ENCODE results near the gene WNT7B. TPM values are rescaled to one million over a fixed set of nuclear protein-coding genes. Genes with fewer than 3 reads are reported as not detected.

WNT7B gene
- total RNA-seq, 1 experiment from 2014 or later: 0.33 TPM

GRCh38 chr22:45903355-45904135 is 73.4 kb downstream of the WNT7B start (continued):
- TF ChIP-seq, protein P1, sequence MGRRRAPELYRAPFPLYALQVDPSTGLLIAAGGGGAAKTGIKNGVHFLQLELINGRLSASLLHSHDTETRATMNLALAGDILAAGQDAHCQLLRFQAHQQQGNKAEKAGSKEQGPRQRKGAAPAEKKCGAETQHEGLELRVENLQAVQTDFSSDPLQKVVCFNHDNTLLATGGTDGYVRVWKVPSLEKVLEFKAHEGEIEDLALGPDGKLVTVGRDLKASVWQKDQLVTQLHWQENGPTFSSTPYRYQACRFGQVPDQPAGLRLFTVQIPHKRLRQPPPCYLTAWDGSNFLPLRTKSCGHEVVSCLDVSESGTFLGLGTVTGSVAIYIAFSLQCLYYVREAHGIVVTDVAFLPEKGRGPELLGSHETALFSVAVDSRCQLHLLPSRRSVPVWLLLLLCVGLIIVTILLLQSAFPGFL (CRISPR knock-in tag; IDR thresholded peaks at IDR 0.05; ENCODE audit: borderline replicate concordance): no peak

DNA sequence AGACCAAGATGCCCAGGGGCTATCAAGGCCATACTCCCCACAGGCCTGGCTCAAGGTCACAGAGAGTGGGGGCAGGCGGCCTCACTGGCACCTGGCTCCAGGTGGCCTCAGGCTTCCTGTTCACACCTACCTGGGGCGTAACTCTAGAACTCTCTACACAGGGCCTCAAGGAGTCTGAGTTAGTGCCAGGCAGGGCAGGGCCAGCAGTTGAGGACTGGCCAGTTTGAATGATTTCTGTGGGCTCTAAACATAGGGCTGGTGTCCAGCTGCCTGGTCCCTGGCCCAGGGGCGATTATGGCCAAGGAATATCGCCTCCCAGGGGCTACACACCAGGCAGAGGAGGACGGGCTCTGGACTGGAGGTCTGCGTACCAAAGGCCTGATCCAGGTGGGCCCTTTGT is 79.2 kb downstream of the WNT7B start:
- no peak overlapping the region for H3K4me3 Mint-ChIP-seq
- ATAC-seq (no peak), DNase-seq (ENCODE audit: low spot score) (no peak)
- peaks cover 14% of the 10 kb centered on the region for H3K4me1 Mint-ChIP-seq
- ChIA-PET POLR2A (no interaction called here), CTCF (interaction anchor here (1.1 to 2.5 kb wide), 2 partner anchors 33 to 34 kb away, joined by 3 to 25 read pairs; no protein-coding TSS in a partner anchor)
- H3K36me3 Mint-ChIP-seq: no peaks in the 10 kb centered on the region
- peaks cover 6% of the 10 kb centered on the region; the same call in 1 of the 2 replicates for H3K9me3 Mint-ChIP-seq
- no peaks in the 10 kb centered on the region; the same call in 1 of the 2 replicates for H3K27me3 Mint-ChIP-seq (ENCODE audit: low read depth)
- no peak overlapping the region for H3K27ac Mint-ChIP-seq
- TF ChIP-seq HMGXB4 (CRISPR knock-in tag; IDR thresholded peaks at IDR 0.05) (no peak), CREB1 (CRISPR knock-in tag; IDR thresholded peaks at IDR 0.05) (no peak), KAT7 (CRISPR knock-in tag; IDR thresholded peaks at IDR 0.05; ENCODE audit: borderline replicate concordance) (no peak), EMX1 (CRISPR knock-in tag; IDR thresholded peaks at IDR 0.05) (no peak), STAT6 (CRISPR knock-in tag; conservative IDR thresholded peaks at IDR 0.05; ENCODE audit: low read depth) (no peak), MLX (CRISPR knock-in tag; IDR thresholded peaks at IDR 0.05) (no peak), E2F5 (CRISPR knock-in tag; IDR thresholded peaks at IDR 0.05) (no peak), SP1 (CRISPR knock-in tag; conservative IDR thresholded peaks at IDR 0.05) (no peak), ETV6 (CRISPR knock-in tag; IDR thresholded peaks at IDR 0.05) (no peak)
- TF ChIP-seq, protein P2, sequence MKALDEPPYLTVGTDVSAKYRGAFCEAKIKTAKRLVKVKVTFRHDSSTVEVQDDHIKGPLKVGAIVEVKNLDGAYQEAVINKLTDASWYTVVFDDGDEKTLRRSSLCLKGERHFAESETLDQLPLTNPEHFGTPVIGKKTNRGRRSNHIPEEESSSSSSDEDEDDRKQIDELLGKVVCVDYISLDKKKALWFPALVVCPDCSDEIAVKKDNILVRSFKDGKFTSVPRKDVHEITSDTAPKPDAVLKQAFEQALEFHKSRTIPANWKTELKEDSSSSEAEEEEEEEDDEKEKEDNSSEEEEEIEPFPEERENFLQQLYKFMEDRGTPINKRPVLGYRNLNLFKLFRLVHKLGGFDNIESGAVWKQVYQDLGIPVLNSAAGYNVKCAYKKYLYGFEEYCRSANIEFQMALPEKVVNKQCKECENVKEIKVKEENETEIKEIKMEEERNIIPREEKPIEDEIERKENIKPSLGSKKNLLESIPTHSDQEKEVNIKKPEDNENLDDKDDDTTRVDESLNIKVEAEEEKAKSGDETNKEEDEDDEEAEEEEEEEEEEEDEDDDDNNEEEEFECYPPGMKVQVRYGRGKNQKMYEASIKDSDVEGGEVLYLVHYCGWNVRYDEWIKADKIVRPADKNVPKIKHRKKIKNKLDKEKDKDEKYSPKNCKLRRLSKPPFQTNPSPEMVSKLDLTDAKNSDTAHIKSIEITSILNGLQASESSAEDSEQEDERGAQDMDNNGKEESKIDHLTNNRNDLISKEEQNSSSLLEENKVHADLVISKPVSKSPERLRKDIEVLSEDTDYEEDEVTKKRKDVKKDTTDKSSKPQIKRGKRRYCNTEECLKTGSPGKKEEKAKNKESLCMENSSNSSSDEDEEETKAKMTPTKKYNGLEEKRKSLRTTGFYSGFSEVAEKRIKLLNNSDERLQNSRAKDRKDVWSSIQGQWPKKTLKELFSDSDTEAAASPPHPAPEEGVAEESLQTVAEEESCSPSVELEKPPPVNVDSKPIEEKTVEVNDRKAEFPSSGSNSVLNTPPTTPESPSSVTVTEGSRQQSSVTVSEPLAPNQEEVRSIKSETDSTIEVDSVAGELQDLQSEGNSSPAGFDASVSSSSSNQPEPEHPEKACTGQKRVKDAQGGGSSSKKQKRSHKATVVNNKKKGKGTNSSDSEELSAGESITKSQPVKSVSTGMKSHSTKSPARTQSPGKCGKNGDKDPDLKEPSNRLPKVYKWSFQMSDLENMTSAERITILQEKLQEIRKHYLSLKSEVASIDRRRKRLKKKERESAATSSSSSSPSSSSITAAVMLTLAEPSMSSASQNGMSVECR (CRISPR knock-in tag; IDR thresholded peaks at IDR 0.05; ENCODE audit: borderline replicate concordance): no peak
